Measurements from ENCODE around the gene AP1G2. TPM values are rescaled to one million over a fixed set of nuclear protein-coding genes. Genes with fewer than 3 reads are reported as not detected.

AP1G2 gene
- total RNA-seq, 1 donor from 2014 or later: 32.8 TPM

DNA sequence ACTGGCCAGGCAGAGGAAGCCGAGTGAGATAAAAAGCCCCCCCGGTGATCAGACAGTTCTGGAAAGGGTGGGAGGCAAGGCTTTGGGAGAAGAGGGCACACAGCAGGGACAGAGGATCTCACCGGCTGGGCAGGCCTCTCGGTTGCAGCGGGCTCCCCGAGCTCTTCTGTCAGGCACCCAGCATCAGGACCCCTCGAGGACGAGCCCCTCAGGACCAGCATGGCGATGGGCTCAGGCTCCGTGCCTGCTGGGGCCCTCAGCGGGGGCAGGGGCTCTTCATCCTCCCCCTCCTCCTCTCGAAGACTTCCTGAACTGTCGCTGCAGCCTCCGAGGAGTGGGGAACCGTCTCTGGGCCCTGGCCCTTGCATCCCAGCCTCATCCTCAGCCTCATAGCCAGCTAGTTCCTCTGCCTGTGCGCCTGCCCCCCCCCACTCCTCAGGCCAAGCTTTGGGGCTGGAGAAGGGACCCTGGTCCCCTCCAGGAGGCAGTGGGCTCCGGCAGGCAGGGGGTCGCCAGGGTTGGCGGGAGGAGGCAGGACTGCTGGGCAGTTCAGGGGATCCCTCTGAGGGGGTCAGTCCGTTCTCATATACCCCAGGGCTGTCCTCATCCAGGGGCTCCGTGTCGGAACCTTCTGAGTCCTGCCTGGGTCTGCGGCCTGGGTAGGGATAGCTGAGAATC, 3.4 kb upstream of the AP1G2 start:
- no peak for DNase-seq

- DNase-seq: no peak
Measured at GRCh38 chr14:23569443-23570151, 2.0 kb upstream of the AP1G2 start.

DNA sequence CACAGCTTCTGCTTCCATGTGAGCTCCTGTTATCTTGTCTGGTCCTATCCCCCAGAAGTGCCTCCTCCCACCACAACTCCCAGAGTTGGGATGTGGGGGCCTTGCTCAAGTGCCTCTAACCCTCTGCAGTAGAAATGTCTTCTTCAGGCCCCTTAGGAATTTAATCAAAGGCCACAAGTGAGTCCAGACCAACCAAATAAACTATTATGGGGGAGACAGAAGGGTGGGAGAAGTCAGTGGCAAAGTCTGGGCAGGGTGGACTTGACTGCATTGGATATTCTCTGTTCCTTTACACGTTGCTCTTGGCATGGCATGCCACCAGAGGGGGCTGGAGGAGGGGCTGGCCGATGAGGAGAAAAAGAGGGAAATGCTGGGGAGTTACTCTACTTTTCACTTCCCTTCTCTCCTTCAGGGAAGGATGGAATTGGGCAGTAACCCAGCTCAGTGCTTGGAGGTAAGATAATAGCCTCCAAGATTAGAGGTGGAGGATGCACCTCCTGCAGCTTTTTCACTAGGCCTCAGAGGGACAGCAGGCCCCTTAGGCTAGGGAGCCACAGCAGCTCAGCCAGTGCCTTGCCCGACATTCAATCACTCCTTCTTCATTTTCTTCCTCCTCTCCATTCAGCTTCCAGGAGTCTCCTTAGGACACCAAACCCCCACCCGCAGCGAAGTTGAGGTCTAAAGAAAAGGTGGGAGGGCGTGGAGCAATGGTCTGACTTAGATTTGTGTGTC, 1.2 kb upstream of the AP1G2 start:
- no peak for DNase-seq

DNA sequence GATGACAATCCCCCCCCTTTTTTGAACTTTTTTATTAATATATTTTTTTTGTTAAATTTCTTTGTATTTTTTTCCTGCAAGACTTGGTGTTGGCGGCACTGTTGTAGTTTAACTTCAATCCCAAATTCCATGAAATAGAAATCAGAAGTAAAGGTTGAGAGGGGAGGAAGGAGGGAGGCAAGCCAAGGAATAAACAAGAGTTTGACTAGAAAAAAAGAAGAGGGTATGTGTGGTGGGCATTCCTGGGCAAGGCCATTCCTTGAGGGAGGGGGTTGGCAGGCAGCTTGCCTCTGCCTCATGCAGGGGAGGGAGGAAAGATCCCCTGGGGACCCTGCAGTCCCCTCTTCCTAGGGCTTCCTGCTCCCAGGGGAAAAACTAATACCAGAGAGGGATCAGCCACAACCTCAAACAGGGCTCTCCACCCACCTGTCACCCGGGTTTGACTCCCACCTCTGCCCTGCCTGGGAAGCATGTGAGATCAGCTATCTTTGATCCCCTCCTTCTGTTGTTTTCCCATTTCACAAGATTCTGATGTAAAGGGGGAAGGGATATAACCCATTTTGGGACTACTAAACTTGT, 519 bp upstream of the AP1G2 start:
- no peak for DNase-seq

DNA sequence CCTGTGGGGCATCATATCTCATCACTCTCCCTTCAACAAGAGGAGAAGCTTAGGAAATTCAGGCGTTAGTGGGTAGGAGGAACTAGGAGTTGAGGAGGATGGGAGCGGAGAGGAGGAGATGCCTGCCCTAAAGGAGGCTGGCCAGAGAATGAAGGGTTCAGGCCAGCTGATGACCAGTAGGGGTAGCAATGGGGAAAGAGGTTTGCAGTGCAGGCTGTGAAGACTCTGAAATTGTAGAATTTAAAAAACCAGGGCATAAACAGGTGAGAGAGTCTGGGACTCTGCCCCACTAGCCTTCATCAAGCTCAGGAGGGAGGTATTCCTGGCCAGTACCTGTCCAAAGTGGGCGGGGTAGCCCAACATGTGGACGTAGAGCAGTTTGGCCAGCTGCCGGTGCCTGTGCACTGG, 809 bp downstream of the AP1G2 start:
- DNase-seq: no peak

GRCh38 chr14:23566112-23566777, 1.3 kb downstream of the AP1G2 start:
- no peak for DNase-seq

- no peak for DNase-seq
Measured at GRCh38 chr14:23565626-23566025, 2.0 kb downstream of the AP1G2 start.

DNA sequence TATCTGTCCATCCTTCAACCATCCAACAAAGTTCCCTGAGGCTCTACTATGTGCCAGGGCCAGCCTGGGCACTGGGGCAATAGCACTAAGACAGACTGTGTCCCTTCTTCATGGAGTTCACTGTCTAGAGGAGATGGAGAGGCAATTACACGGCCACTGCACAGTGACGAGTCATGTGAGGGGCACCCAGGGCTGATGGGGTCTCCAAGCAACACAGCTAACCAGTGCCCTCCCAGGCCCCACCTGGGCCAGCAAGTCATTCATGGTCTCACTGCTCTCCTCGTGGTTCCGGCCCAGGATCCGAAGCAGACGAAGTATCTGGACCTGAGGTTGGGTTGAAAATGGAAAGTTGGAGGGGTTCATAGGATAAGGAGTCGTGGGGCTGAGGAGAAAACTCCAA, 2.7 kb downstream of the AP1G2 start:
- DNase-seq: no peak

DNA sequence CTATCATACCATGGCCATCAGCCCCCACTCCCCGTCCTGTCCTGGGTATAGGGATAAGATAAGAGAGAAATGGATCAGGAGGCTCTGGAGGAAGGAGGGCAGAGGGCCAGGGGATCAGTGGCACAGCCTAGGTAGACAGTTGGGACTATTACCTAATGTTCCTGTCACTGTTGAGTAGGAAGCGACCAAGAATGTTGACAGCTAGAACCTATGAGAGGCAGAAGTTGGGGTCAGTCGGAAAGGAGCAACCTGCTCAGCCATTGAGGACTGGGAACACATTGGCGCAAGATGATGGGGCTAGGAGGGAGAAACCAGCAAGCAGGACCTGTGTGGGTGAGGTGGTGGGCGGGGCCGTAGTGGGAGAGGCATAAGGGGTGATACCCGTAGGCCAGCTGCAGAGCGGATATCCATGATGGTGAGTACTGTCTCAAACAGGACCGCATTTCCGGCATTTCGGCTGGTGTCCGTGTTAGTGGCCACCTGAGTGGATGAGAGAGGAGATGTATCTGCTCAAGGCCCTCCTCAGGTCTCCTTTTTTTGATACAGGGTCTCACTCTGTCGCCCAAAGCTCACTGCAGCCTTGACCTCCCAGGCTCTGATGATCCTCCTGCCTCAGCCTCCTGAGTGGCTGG, 3.3 kb downstream of the AP1G2 start:
- no peak for DNase-seq

DNA sequence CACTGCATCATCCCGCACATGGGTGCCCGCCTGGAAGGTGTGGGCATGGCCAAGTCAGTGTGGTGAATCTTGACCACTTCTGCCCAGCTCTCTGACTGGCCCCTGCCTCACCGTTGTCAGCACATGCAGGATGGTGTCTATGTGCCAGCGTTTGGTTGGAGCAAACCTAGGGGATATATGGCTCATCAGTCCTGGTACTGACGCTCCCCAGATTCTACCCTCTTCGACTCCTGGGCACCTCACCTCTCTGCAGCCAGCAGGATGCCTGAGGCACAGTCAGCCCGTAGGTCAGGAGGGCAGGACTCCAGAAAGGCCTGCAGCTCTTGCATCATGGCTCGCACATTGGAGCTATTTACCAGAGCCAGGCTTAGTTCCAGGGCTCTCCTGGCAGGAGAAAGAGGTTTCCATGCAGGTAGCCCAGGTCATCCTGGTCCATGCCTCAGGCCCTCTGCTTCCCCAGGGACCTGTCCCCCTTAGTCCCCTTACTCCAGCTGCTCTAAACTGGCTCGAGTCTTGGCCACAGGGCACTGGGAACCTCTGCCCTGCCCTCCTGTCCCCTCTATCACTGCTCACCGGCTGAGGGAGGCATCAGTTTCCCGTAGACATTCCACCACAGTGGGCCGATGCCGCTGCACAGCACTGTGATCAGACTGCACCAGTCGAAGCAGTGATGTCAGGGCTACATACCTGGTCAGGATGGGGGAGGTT, 4.0 kb downstream of the AP1G2 start:
- no peak for DNase-seq

GRCh38 chr14:23562822-23563472, 4.6 kb downstream of the AP1G2 start:
- DNase-seq: peak; percentile 34

DNA sequence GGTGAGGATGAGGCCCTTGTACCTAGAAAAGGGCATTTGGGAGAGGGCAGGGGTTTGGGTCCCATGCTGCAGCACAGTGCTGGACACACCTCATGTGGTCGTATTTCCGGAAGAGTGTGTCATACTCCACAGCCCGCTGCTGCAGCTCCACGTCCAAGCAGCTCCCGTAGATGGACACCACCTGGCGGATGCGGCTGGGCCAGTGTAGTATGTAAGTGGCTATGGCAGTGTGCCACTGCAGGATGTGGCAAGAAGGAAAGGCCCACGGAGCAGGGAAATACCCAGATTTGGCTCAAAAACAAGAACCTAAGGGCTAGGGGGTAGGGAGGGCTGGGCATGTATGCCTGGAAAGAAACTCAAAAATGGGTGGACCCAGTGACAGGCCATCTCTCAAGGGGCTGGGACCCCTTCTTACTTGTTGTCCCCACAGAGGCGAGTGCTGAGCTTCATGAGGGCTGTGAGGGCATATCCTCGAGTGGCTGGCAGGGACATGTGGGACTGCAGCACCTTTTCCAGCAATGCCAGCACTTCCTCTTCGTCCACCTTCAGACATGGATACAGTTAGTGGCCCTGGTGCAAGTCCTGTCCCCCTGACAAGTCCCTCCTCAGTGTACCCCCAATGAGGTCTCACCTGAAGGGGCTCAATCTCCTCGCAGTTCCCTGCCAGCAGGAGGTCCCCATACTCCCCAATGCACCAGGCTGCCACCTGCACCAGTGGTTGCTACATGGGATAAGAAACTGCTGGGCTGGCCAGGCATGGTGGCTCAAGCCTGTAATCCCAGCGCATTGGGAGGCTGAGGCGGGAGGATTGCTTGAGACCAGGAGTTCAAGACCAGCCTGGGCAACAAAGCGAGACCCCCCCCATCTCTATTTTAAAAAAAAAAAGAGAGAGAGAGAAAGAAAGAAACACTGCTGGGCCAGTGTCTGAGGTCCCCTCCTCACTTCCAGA, 5.4 kb downstream of the AP1G2 start:
- no peak for DNase-seq

- DNase-seq: no peak
Measured at GRCh38 chr14:23561259-23561658, 6.3 kb downstream of the AP1G2 start.

GRCh38 chr14:23559926-23560520, 7.6 kb downstream of the AP1G2 start:
- no peak for DNase-seq

- DNase-seq: no peak
Measured at GRCh38 chr14:23559010-23559925, 8.3 kb downstream of the AP1G2 start.

DNA sequence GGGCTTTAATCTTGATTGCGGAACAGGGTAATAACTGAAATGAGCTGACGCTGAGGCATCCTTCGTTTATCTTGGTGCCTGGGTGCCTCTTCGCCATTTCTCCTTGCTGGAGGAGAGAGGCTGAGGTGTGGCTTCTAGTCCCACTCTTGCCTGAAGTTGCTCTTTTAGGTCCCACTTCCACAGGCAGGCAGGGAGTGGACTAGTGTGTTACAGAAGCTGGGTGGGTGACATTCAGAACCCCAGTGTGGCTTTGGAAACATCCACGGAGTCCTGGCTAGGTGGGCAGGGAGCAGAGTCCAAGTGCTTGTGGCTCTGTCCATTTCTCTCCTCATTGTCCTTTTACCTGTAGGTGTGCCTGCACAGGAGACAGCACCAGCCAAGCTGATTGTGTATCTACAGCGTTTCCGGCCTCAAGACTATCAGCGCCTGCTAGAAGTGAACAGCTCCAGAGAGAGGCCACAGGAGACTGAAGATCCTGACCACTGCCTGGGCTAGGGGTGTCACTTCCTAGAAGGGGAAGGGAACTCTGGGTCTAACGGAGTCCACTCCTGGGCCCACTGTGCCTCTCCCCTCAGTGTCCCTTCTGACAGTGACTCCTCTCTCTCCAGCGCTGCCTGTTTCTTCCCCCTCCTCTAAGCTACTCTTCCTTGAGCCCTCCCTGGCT, 9.1 kb downstream of the AP1G2 start:
- DNase-seq: no peak

DNA sequence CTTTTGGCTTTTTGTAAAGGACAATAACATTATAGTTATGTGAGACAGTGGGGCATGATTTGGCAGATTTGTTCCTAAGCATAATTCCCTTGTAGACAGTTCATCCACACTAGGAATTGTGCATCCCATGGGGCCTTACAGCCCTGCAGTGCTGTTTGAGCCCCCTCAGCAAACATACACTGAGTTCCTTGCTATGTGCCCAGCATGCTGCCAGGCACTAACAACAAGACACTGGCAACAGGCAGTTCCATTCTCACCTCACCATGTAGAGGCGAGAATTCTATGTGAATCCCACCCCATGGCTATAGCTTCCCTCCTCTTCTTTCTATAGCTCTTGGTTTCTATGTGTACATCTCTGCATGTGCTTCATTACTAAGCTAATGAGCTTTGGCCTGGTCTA, 9.6 kb downstream of the AP1G2 start:
- DNase-seq: no peak
